Measurements from ENCODE around the gene GALNT17.

GRCh38 chr7:71470830-71471229 is 338.9 kb downstream of the GALNT17 start:
- TF ChIP-seq POLR2A (IDR thresholded peaks at IDR 0.05) (no peak), CTCF (IDR thresholded peaks at IDR 0.05) (no peak)
